ENCODE measurements around the gene PLEKHA7.

Gene PLEKHA7

DNA sequence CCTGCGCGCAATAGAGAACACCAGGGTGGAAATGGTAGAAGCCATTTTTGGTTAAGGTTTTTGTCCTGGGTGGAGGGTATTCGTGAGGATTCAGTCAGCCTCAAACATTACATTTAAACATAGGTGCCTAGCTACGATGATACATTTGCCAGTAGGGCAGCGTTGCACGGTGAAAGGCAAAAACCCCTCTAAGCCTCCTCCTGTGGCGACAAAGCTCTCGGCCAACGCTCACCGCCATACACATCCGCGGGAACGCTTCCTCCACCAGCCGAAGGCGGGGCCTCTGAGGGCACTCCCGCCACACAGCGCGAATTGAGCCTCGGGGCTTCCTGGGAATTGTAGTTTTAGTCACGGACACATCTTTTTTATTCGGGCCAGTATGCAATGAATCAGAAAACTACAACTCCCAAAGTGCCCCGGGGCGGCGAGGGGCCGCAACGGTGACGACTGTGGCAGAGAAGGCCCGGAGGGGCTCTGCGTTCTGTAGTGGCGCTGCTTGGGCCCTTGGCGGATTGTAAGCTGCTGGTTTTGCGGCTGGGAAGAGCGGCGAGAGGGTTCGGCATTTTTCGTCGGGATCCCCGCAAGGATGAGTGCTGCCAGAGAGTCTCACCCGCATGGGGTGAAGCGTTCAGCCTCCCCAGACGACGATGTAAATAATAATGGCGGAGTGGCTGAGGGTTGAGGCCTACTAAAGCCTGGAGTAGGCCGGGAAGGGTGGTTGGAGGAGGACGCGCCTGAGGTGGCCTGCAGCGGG is 275.8 kb downstream of the PLEKHA7 start, which contains the start of gene C11orf58:
C11orf58 (plus strand) TSS at position 455 of the 754 bp plus-strand sequence; CDS start at position 587, 132 bp downstream.
- H3K27ac Mint-ChIP-seq = no peak within 1 kb of the TSS
- peaks cover 15% of the 10 kb centered on the region for H3K4me1 Mint-ChIP-seq
- peak within 1 kb of the TSS; percentile 62 for H3K4me3 Mint-ChIP-seq
- no peaks in the 10 kb centered on the region for H3K9me3 Mint-ChIP-seq
- H3K27me3 Mint-ChIP-seq = no peaks in the 10 kb centered on the region
- peaks cover 4% of the 10 kb centered on the region for H3K36me3 Mint-ChIP-seq
- ATAC-seq (ENCODE audit: low read depth) (peak; percentile 90), DNase-seq (ENCODE audit: low spot score in 2 of 2) (peak; percentile 93 to 95)

DNA sequence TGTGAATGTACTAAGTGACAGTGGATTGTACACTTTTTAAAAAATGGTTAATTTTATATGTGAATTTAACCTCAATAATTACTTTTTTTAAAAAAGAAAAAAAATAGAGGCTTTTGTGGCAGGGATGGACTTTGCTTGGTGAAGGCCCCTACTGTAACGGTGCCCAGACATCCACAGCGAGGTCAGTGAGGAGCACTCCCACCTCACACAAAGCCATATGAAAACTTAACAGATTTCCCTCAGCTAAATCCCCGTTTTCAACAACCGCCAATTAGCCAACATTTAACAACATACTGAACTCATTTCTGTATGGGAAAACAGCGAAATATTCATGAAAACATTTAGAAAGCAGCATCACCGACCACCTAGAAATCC is 276.4 kb downstream of the PLEKHA7 start:
- ATAC-seq (ENCODE audit: low read depth) (peak; percentile 3), DNase-seq (ENCODE audit: low spot score in 2 of 2) (no peak)
- H3K36me3 Mint-ChIP-seq = peaks cover 1% of the 10 kb centered on the region
- H3K27ac Mint-ChIP-seq = no peak overlapping the region
- H3K9me3 Mint-ChIP-seq = peaks cover 2% of the 10 kb centered on the region
- no peak overlapping the region for H3K4me3 Mint-ChIP-seq
- H3K27me3 Mint-ChIP-seq = no peaks in the 10 kb centered on the region
- H3K4me1 Mint-ChIP-seq = peaks cover 11% of the 10 kb centered on the region

Measured in memory B cell (primary cell).